Upper lobe of right lung (tissue), 1 donor: ENCODE measurements around the gene GABRA6. TPM values are rescaled to one million over a fixed set of nuclear protein-coding genes. Genes with fewer than 3 reads are reported as not detected.
"Not testable (repeated sequence)": the region's sequence is repeated elsewhere in the genome, so short reads cannot be mapped to it uniquely, and the experiment has no call there.

Source experiments
- ATAC-seq: fragments of 200-7000 bp; cut with Tn5 transposase; one replicate; pipeline ENCODE4 v1.9.1; 2020; ENCODE audit warnings: mild to moderate bottlenecking, moderate library complexity
- DNase-seq: peaks from one replicate; pipeline ENCODE4 v3.0.0-alpha.2; 2020
- H3K27ac ChIP-seq: fragments of 200-600 bp; one replicate; pipeline ENCODE4 v1.8.0; 2022
- H3K27me3 ChIP-seq: fragments of 200-600 bp; one replicate; pipeline ENCODE4 v1.8.0; 2022; ENCODE audit warnings: mild to moderate bottlenecking
- H3K36me3 ChIP-seq: fragments of 200-600 bp; one replicate; pipeline ENCODE4 v1.8.0; 2022
- H3K4me1 ChIP-seq: fragments of 200-600 bp; one replicate; pipeline ENCODE4 v1.8.0; 2022
- H3K4me3 ChIP-seq: fragments of 200-600 bp; one replicate; pipeline ENCODE4 v1.8.0; 2022; ENCODE audit warnings: mild to moderate bottlenecking
- H3K9me3 ChIP-seq: fragments of 200-600 bp; one replicate; pipeline ENCODE4 v1.8.0; 2022
- intact Hi-C: fragments of 100-400 bp; cut with DNase I; formaldehyde crosslinking; loops from one replicate; pipeline ENCODE4 v1.11.0; 2022
- long read RNA-seq: library from polyadenylated mRNA; unstranded; transcript quantifications from one replicate; pipeline ENCODE4 v2.0.0, GENCODE V29; 2021
- total RNA-seq: library from RNA; stranded (reverse); fragmentation: NEBNext Ultra II Directional; extraction: Animal tissue kit (Norgen Biotek cat#: 25700); gene quantifications from one replicate; pipeline ENCODE4 v1.2.1, GENCODE V29; 2021
- TF ChIP-seq, protein P1 (sequence below): fragments of 200-600 bp; IDR thresholded peaks from one replicate; pipeline ENCODE4 v1.8.0; 2022; ENCODE audit warnings: antibody characterized with exemption
- donor health status: DM: no; HTN: yes; CAD: no; lungs with severe emphysema.

Gene GABRA6
- total RNA-seq, result not detected
- long read RNA-seq, result 0 reads

DNA sequence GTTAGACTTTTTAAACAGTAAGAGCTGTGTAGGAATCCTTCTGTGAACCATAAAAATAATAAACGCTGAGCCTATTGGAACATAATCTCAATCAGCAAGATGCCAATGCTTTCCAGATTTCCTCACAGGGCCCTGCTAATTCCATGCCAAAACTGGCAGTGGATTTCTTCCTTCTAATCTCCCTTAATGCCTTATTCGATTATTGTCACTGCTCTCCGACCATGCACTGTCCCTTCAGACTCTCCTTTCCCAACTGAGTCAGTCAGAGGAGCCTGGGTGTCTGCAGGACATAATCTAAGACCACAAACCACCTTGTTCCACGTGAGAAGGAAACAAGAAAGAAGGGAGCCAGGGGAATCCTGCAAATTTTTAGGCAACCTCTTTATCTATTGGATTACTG is at the start of gene GABRA6:
TSS of gene GABRA6 (plus strand) at position 261 of the 400 bp plus-strand sequence. CDS start 269 bp downstream, outside the sequence.
- no peaks in the 10 kb centered on the region for H3K27me3 ChIP-seq
- no peaks in the 10 kb centered on the region for H3K9me3 ChIP-seq
- intact Hi-C loops, result no loop called here
- no peak for DNase-seq
- no peak for ATAC-seq
- no peak within 1 kb of the TSS for H3K27ac ChIP-seq
- H3K4me1 ChIP-seq, result no peaks in the 10 kb centered on the region
- H3K36me3 ChIP-seq, result no peaks in the 10 kb centered on the region
- TF ChIP-seq, protein P1, sequence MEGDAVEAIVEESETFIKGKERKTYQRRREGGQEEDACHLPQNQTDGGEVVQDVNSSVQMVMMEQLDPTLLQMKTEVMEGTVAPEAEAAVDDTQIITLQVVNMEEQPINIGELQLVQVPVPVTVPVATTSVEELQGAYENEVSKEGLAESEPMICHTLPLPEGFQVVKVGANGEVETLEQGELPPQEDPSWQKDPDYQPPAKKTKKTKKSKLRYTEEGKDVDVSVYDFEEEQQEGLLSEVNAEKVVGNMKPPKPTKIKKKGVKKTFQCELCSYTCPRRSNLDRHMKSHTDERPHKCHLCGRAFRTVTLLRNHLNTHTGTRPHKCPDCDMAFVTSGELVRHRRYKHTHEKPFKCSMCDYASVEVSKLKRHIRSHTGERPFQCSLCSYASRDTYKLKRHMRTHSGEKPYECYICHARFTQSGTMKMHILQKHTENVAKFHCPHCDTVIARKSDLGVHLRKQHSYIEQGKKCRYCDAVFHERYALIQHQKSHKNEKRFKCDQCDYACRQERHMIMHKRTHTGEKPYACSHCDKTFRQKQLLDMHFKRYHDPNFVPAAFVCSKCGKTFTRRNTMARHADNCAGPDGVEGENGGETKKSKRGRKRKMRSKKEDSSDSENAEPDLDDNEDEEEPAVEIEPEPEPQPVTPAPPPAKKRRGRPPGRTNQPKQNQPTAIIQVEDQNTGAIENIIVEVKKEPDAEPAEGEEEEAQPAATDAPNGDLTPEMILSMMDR, result no peak
- no peak within 1 kb of the TSS for H3K4me3 ChIP-seq

GRCh38 chr5:161637591-161637990 is 47.9 kb upstream of the GABRA6 start:
- TF ChIP-seq, protein P1, result no peak
- DNase-seq, result no peak
- intact Hi-C loops, result no loop called here
- ATAC-seq, result no peak
- Histone ChIP-seq H3K27me3 (no peaks in the 10 kb centered on the region), H3K27ac (no peak overlapping the region), H3K4me1 (no peaks in the 10 kb centered on the region), H3K4me3 (no peak overlapping the region), H3K36me3 (no peaks in the 10 kb centered on the region), H3K9me3 (no peaks in the 10 kb centered on the region)

DNA sequence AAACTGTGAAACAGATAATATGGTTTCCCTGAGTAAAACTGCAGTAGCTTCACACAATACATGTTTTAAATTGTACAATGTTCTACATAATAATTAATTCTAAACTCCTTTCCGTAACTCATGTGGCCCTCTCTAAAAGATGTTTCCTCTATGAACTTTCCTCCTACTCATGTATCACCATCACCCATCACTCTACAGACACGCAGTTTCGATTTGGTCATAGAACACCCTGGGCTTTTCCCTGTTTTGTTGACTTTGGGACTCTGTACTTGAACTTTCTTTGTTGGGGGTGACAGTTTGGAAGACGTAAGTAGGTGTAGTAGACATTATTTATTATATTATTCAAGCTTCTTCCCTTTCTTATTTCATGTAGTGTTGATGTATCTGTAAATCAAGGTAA is 44.1 kb upstream of the GABRA6 start:
- DNase-seq, result no peak
- Histone ChIP-seq H3K4me1 (no peaks in the 10 kb centered on the region), H3K36me3 (no peaks in the 10 kb centered on the region), H3K4me3 (no peak overlapping the region), H3K9me3 (no peaks in the 10 kb centered on the region), H3K27me3 (no peaks in the 10 kb centered on the region), H3K27ac (no peak overlapping the region)
- TF ChIP-seq, protein P1, result no peak
- no peak for ATAC-seq
- intact Hi-C loops, result no loop called here

DNA sequence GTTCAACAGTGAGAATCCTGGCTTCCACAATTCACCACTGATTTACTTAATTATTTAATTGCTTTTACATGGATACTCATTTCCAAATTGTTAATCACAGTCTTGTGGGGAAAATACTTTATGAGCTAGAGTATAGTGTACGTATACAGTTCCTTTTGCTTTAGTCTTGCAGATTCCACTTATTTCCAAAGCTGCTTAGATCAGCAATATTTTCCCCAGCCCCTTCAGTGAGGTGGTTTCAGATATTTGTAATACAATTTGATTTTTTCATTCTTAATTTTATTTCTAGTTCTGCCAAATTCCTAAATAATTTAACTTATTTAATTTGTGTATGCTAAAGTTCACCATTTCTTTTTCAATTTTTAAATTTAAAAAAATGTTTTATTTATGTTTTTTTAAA is 40.3 kb upstream of the GABRA6 start:
- no peaks in the 10 kb centered on the region for H3K9me3 ChIP-seq
- H3K4me3 ChIP-seq, result no peak overlapping the region
- H3K4me1 ChIP-seq, result no peaks in the 10 kb centered on the region
- no peaks in the 10 kb centered on the region for H3K27me3 ChIP-seq
- ATAC-seq (no peak), DNase-seq (no peak)
- H3K27ac ChIP-seq, result no peak overlapping the region
- H3K36me3 ChIP-seq, result no peaks in the 10 kb centered on the region
- intact Hi-C loops, result no loop called here
- TF ChIP-seq, protein P1, result no peak

GRCh38 chr5:161651926-161652325 is 33.6 kb upstream of the GABRA6 start:
- H3K27me3 ChIP-seq, H3K36me3 ChIP-seq, DNase-seq, H3K4me3 ChIP-seq, intact Hi-C loops, H3K9me3 ChIP-seq, H3K27ac ChIP-seq, ATAC-seq, H3K4me1 ChIP-seq: not testable (repeated sequence)

GRCh38 chr5:161660806-161661205 is 24.7 kb upstream of the GABRA6 start:
- Histone ChIP-seq H3K36me3 (no peaks in the 10 kb centered on the region), H3K27me3 (no peaks in the 10 kb centered on the region), H3K4me3 (no peak overlapping the region), H3K9me3 (no peaks in the 10 kb centered on the region), H3K27ac (no peak overlapping the region), H3K4me1 (no peaks in the 10 kb centered on the region)
- intact Hi-C loops, result no loop called here
- ATAC-seq (no peak), DNase-seq (peak; percentile 54)
- TF ChIP-seq, protein P1, result no peak
